ENCODE data around the gene MEF2C. TPM values are rescaled to one million over a fixed set of nuclear protein-coding genes. Genes with fewer than 3 reads are reported as not detected.

Gene MEF2C
- total and polyA plus RNA-seq, 8 donors = 3.0 to 48.1 (median 14.6) TPM

- Histone ChIP-seq H3K9me3 (peaks cover 0 to 9% (median 4%) of the 10 kb centered on the region in 4 donors), H3K27me3 (no peaks in the 10 kb centered on the region), H3K27ac (no peak overlapping the region), H3K4me1 (no peaks in the 10 kb centered on the region), H3K36me3 (peaks cover 0 to 5% (median 0%) of the 10 kb centered on the region in 4 donors), H3K4me3 (no peak overlapping the region)
- DNase-seq = no peak
- WGBS, 5 donors = 74 to 84% (median 79%) methylated on average over 2 of the region's 2 CpGs
- TF ChIP-seq EP300 (IDR thresholded peaks at IDR 0.05) (no peak), CTCF (IDR thresholded peaks at IDR 0.05) (no peak), POLR2A (IDR thresholded peaks at IDR 0.05) (no peak), POLR2AphosphoS5 (IDR thresholded peaks at IDR 0.05) (no peak)
- intact Hi-C loops (cut with DNase I; ENCODE audit: low total_unique reads) = no loop called here
Measured at GRCh38 chr5:88854769-88855168, 28.2 kb downstream of the MEF2C start.

GRCh38 chr5:88847420-88847819, 35.6 kb downstream of the MEF2C start:
- Histone ChIP-seq H3K9me3 (no peaks in the 10 kb centered on the region), H3K4me3 (no peak overlapping the region), H3K36me3 (no peaks in the 10 kb centered on the region), H3K27ac (no peak overlapping the region), H3K27me3 (no peaks in the 10 kb centered on the region), H3K4me1 (peaks cover 0 to 6% (median 0%) of the 10 kb centered on the region in 4 donors)
- WGBS, 5 donors = 15 to 48% (median 28%) methylated on average over 1 of the region's 1 CpG
- no peak for DNase-seq
- no peak for TF ChIP-seq CTCF (IDR thresholded peaks at IDR 0.05)
- no peak for TF ChIP-seq POLR2A (IDR thresholded peaks at IDR 0.05)
- no peak for TF ChIP-seq POLR2AphosphoS5 (IDR thresholded peaks at IDR 0.05)
- no peak for TF ChIP-seq EP300 (IDR thresholded peaks at IDR 0.05)
- intact Hi-C loops (cut with DNase I; ENCODE audit: low total_unique reads) = no loop called here

GRCh38 chr5:88846434-88846833, 36.5 kb downstream of the MEF2C start:
- DNase-seq = no peak
- Histone ChIP-seq H3K36me3 (no peaks in the 10 kb centered on the region), H3K4me3 (no peak overlapping the region), H3K4me1 (peaks cover 0 to 6% (median 0%) of the 10 kb centered on the region in 4 donors), H3K27me3 (no peaks in the 10 kb centered on the region), H3K27ac (no peak overlapping the region), H3K9me3 (no peaks in the 10 kb centered on the region)
- no peak for TF ChIP-seq POLR2AphosphoS5 (IDR thresholded peaks at IDR 0.05)
- no peak for TF ChIP-seq CTCF (IDR thresholded peaks at IDR 0.05)
- no peak for TF ChIP-seq EP300 (IDR thresholded peaks at IDR 0.05)
- TF ChIP-seq POLR2A (IDR thresholded peaks at IDR 0.05) = no peak
- intact Hi-C loops (cut with DNase I; ENCODE audit: low total_unique reads) = no loop called here
- WGBS, 5 donors = 90 to 100% (median 95%) methylated on average over 1 of the region's 1 CpG

- Histone ChIP-seq H3K36me3 (no peaks in the 10 kb centered on the region), H3K9me3 (no peaks in the 10 kb centered on the region), H3K27ac (no peak overlapping the region), H3K27me3 (no peaks in the 10 kb centered on the region), H3K4me1 (peaks cover 0 to 6% (median 3%) of the 10 kb centered on the region in 4 donors), H3K4me3 (no peak overlapping the region)
- DNase-seq = no peak
- intact Hi-C loops (cut with DNase I; ENCODE audit: low total_unique reads) = no loop called here
- WGBS, 5 donors = 63 to 70% (median 67%) methylated on average over 8 of the region's 8 CpGs
- TF ChIP-seq CTCF (IDR thresholded peaks at IDR 0.05) = no peak
- no peak for TF ChIP-seq POLR2AphosphoS5 (IDR thresholded peaks at IDR 0.05)
- TF ChIP-seq POLR2A (IDR thresholded peaks at IDR 0.05) = no peak
Measured at GRCh38 chr5:88845081-88845697, 37.8 kb downstream of the MEF2C start.

Measured in stomach (tissue), 9 donors.